ENCODE data around the gene ZDBF2.

DNA sequence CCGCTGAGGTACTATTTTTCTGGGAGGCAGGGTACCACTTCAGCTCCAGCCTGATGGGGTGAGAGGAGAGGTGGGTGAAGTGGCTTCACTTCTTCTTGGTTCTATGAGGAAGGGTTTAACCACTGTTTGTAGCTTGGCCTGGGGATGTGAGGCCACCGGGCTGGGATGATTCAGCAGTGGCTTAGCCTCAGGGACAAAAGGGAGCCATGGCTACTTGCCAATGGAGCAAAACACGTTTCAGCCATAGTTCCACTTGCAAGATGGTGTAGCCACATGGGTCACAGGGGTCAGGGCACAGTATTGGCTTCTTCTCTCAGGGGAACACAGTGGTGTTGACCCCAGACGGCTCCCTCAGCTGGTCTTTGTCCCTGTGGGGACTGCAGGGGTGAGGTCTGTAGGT, 14.9 kb downstream of the ZDBF2 start:
- TF ChIP-seq, protein P1, sequence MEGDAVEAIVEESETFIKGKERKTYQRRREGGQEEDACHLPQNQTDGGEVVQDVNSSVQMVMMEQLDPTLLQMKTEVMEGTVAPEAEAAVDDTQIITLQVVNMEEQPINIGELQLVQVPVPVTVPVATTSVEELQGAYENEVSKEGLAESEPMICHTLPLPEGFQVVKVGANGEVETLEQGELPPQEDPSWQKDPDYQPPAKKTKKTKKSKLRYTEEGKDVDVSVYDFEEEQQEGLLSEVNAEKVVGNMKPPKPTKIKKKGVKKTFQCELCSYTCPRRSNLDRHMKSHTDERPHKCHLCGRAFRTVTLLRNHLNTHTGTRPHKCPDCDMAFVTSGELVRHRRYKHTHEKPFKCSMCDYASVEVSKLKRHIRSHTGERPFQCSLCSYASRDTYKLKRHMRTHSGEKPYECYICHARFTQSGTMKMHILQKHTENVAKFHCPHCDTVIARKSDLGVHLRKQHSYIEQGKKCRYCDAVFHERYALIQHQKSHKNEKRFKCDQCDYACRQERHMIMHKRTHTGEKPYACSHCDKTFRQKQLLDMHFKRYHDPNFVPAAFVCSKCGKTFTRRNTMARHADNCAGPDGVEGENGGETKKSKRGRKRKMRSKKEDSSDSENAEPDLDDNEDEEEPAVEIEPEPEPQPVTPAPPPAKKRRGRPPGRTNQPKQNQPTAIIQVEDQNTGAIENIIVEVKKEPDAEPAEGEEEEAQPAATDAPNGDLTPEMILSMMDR (IDR thresholded peaks at IDR 0.05; ENCODE audit: low read depth, low read length): no peak
- TF ChIP-seq POLR2A (IDR thresholded peaks at IDR 0.05; ENCODE audit: extremely low read depth, insufficient read length) (no peak), MAX (IDR thresholded peaks at IDR 0.05; ENCODE audit: low read depth, low read length) (no peak)
